DOHH2 (cell line): ENCODE measurements around the gene TRIM59.

Experiments
- H3F3A ChIP-seq: fragments of 200-600 bp; sonication (generic), shearing (Covaris generic); 2 replicates; pipeline ENCODE4 v1.6.0; 2016; ENCODE audit warnings: antibody characterized with exemption, mild to moderate bottlenecking; ENCODE audit not compliant: control insufficient read depth, insufficient read depth
- H3K27ac ChIP-seq: fragments of 200-600 bp; sonication (generic); 2 replicates; pipeline ENCODE4 v1.5.1; 2014; ENCODE audit warnings: low read depth, mild to moderate bottlenecking, low read length, moderate library complexity
- H3K27me3 ChIP-seq: fragments of 200-600 bp; sonication (generic); 2 replicates; pipeline ENCODE4 v1.6.1; 2014; ENCODE audit warnings: mild to moderate bottlenecking, low read length, mixed read lengths; ENCODE audit not compliant: control insufficient read depth
- H3K36me3 ChIP-seq: fragments of 200-600 bp; sonication (generic); 2 replicates; pipeline ENCODE4 v1.6.1; 2014; ENCODE audit warnings: mild to moderate bottlenecking, low read length, moderate library complexity, mixed read lengths; ENCODE audit not compliant: control insufficient read depth
- H3K4me1 ChIP-seq: fragments of 200-600 bp; sonication (generic); 2 replicates; pipeline ENCODE4 v1.6.1; 2014; ENCODE audit warnings: mild to moderate bottlenecking, low read length, mixed read lengths; ENCODE audit not compliant: control insufficient read depth
- H3K4me2 ChIP-seq: fragments of 200-600 bp; sonication (generic); 2 replicates; pipeline ENCODE4 v1.6.0; 2014; ENCODE audit warnings: mild to moderate bottlenecking, low read length, moderate library complexity
- H3K4me3 ChIP-seq: fragments of 200-600 bp; sonication (generic); 2 replicates; pipeline ENCODE4 v1.5.1; 2014; ENCODE audit warnings: mild to moderate bottlenecking, low read length, mixed read lengths
- H3K79me2 ChIP-seq: fragments of 200-600 bp; sonication (generic); 2 replicates; pipeline ENCODE4 v1.6.1; 2014; ENCODE audit warnings: mild to moderate bottlenecking, low read length, mixed read lengths; ENCODE audit not compliant: control insufficient read depth
- H3K9me2 ChIP-seq: fragments of 200-600 bp; sonication (generic); replicated peaks from 2 replicates; pipeline ENCODE4 v1.6.1; 2014; ENCODE audit warnings: mild to moderate bottlenecking, low read length, mixed read lengths; ENCODE audit not compliant: control insufficient read depth
- H3K9me3 ChIP-seq: fragments of 200-600 bp; sonication (generic); 2 replicates; pipeline ENCODE4 v1.6.1; 2014; ENCODE audit warnings: antibody characterized with exemption, low read length, mixed read lengths; ENCODE audit not compliant: control insufficient read depth, insufficient read depth
- H4K20me1 ChIP-seq: fragments of 200-600 bp; sonication (generic); 2 replicates; pipeline ENCODE4 v1.6.0; 2014; ENCODE audit warnings: low read depth, mild to moderate bottlenecking, antibody characterized with exemption, low read length, moderate library complexity; ENCODE audit not compliant: control insufficient read depth, insufficient read depth
- CTCF ChIP-seq: fragments of 200-600 bp; sonication (generic); IDR thresholded peaks from one replicate; pipeline ENCODE4 v1.5.1; 2014; ENCODE audit warnings: antibody characterized with exemption, mild to moderate bottlenecking, low read depth, low read length; ENCODE audit not compliant: poor library complexity, severe bottlenecking
- EZH2phosphoT487 ChIP-seq: fragments of 200-600 bp; sonication (generic); IDR thresholded peaks from 2 replicates; pipeline ENCODE4 v1.6.1; 2017; ENCODE audit warnings: borderline replicate concordance, mild to moderate bottlenecking, antibody characterized with exemption, low read length, moderate library complexity, mixed read lengths

The TRIM59 gene

GRCh38 chr3:160450846-160451245 is 1.3 kb upstream of the TRIM59 start:
- H3K4me3 ChIP-seq: peak overlapping the region; percentile 96
- peaks cover 52% of the 10 kb centered on the region for H3K4me1 ChIP-seq
- H3K27me3 ChIP-seq: no peaks in the 10 kb centered on the region
- peak overlapping the region; percentile 92 for H3K27ac ChIP-seq
- H3K9me2 ChIP-seq: no peaks in the 10 kb centered on the region
- H3K4me2 ChIP-seq: peak overlapping the region; percentile 75
- TF ChIP-seq EZH2phosphoT487: no peak
- no peak for TF ChIP-seq CTCF
- H3K9me3 ChIP-seq: no peaks in the 10 kb centered on the region
- H3K79me2 ChIP-seq: peaks cover 45% of the 10 kb centered on the region
- peaks cover 43% of the 10 kb centered on the region for H3K36me3 ChIP-seq
- no peaks in the 10 kb centered on the region; the same call in 1 of the 2 replicates for H4K20me1 ChIP-seq
- H3F3A ChIP-seq: peaks cover 3% of the 10 kb centered on the region; the same call in 1 of the 2 replicates

- no peaks in the 10 kb centered on the region for H3K27me3 ChIP-seq
- H3K4me1 ChIP-seq: peaks cover 56% of the 10 kb centered on the region
- H3K79me2 ChIP-seq: peaks cover 63% of the 10 kb centered on the region
- peak overlapping the region; percentile 92 for H3K27ac ChIP-seq
- no peaks in the 10 kb centered on the region; the same call in 1 of the 2 replicates for H4K20me1 ChIP-seq
- peaks cover 60% of the 10 kb centered on the region for H3K36me3 ChIP-seq
- TF ChIP-seq CTCF (no peak), EZH2phosphoT487 (no peak)
- peak overlapping the region; percentile 96 for H3K4me3 ChIP-seq
- peaks cover 7% of the 10 kb centered on the region for H3F3A ChIP-seq
- no peaks in the 10 kb centered on the region for H3K9me3 ChIP-seq
- H3K4me2 ChIP-seq: peak overlapping the region; percentile 75
- H3K9me2 ChIP-seq: no peaks in the 10 kb centered on the region
Observed at GRCh38 chr3:160448845-160449635, 546 bp downstream of the TRIM59 start.

- H3K4me3 ChIP-seq: peak overlapping the region; percentile 96
Observed at GRCh38 chr3:160447544-160447943, 2.0 kb downstream of the TRIM59 start.

More at GRCh38 chr3:160447544-160447943, 2.0 kb downstream of the TRIM59 start:
- TF ChIP-seq EZH2phosphoT487: no peak
- no peak for TF ChIP-seq CTCF
- Histone ChIP-seq H3K36me3 (peaks cover 75% of the 10 kb centered on the region), H3K27me3 (no peaks in the 10 kb centered on the region), H4K20me1 (no peaks in the 10 kb centered on the region; the same call in 1 of the 2 replicates), H3K4me2 (peak overlapping the region; percentile 75), H3F3A (peaks cover 17% of the 10 kb centered on the region), H3K27ac (peak overlapping the region; percentile 92; the same call in 1 of the 2 replicates), H3K79me2 (peaks cover 78% of the 10 kb centered on the region), H3K9me2 (no peaks in the 10 kb centered on the region), H3K9me3 (no peaks in the 10 kb centered on the region), H3K4me1 (peaks cover 68% of the 10 kb centered on the region)
